Sigmoid colon (tissue), 4 donors: ENCODE measurements around the gene CARD9.

Source experiments
- EP300 ChIP-seq, 4 donors: sonication (generic); formaldehyde crosslinking; IDR thresholded peaks; one replicate each; pipeline ENCODE4 v1.6.1; 2017; ENCODE audit warnings: antibody characterized with exemption in 4 of 4
- POLR2A ChIP-seq, 2 donors: fragments of 450-650 bp; IDR thresholded peaks; one replicate each; pipeline ENCODE4 v1.6.1; 2016; ENCODE audit warnings: antibody characterized with exemption in 2 of 2, mild to moderate bottlenecking in 2 of 2, moderate library complexity in 2 of 2
- POLR2AphosphoS5 ChIP-seq, 4 donors: sonication (generic); formaldehyde crosslinking; IDR thresholded peaks; one replicate each; pipeline ENCODE4 v1.6.1; 2017; ENCODE audit warnings: antibody characterized with exemption in 4 of 4
- TF ChIP-seq, protein P1 (sequence below), 4 experiments: fragments of 450-650 bp in 3 of 4; fragments of 200-600 bp in 1 of 4; IDR thresholded peaks; one replicate each; pipeline ENCODE4 v1.5.1; 2016 to 2019; ENCODE audit warnings: antibody characterized with exemption in 4 of 4, mild to moderate bottlenecking in 3 of 4, moderate library complexity in 2 of 4

DNA sequence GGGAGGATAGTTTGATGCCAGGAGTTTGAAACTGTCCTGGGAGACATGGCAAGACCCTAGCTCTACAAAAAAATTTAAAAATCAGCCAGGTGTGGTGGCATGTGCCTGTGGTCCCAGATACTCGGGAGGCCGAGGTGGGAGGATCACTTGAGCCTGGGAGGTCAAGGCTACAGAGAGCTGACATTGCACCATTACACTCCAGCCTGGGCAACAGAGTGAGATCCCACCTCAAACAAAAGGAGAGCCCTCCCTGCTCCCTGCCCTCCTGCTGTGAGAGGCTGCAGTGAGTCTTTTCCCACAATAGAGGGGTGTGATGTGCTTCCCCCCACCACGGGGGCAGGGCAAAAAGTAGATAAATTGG, 59.4 kb downstream of the CARD9 start:
- TF ChIP-seq EP300 (IDR thresholded peaks at IDR 0.05), result no peak
- TF ChIP-seq, protein P1, sequence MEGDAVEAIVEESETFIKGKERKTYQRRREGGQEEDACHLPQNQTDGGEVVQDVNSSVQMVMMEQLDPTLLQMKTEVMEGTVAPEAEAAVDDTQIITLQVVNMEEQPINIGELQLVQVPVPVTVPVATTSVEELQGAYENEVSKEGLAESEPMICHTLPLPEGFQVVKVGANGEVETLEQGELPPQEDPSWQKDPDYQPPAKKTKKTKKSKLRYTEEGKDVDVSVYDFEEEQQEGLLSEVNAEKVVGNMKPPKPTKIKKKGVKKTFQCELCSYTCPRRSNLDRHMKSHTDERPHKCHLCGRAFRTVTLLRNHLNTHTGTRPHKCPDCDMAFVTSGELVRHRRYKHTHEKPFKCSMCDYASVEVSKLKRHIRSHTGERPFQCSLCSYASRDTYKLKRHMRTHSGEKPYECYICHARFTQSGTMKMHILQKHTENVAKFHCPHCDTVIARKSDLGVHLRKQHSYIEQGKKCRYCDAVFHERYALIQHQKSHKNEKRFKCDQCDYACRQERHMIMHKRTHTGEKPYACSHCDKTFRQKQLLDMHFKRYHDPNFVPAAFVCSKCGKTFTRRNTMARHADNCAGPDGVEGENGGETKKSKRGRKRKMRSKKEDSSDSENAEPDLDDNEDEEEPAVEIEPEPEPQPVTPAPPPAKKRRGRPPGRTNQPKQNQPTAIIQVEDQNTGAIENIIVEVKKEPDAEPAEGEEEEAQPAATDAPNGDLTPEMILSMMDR (IDR thresholded peaks at IDR 0.05), result no peak
- no peak for TF ChIP-seq POLR2A (IDR thresholded peaks at IDR 0.05)
- TF ChIP-seq POLR2AphosphoS5 (IDR thresholded peaks at IDR 0.05), result no peak
